ENCODE measurements around the gene CDCA8. TPM values are rescaled to one million over a fixed set of nuclear protein-coding genes. Genes with fewer than 3 reads are reported as not detected.
A peak's percentile ranks its signal among the peaks of the same experiment; 100 is the strongest.

CDCA8 gene
- total and polyA plus RNA-seq, 2 of the 8 experiments (the other 6 are each of a cell fraction or from before 2014, with no cell fraction given), result 43.9 to 46.2 TPM

DNA sequence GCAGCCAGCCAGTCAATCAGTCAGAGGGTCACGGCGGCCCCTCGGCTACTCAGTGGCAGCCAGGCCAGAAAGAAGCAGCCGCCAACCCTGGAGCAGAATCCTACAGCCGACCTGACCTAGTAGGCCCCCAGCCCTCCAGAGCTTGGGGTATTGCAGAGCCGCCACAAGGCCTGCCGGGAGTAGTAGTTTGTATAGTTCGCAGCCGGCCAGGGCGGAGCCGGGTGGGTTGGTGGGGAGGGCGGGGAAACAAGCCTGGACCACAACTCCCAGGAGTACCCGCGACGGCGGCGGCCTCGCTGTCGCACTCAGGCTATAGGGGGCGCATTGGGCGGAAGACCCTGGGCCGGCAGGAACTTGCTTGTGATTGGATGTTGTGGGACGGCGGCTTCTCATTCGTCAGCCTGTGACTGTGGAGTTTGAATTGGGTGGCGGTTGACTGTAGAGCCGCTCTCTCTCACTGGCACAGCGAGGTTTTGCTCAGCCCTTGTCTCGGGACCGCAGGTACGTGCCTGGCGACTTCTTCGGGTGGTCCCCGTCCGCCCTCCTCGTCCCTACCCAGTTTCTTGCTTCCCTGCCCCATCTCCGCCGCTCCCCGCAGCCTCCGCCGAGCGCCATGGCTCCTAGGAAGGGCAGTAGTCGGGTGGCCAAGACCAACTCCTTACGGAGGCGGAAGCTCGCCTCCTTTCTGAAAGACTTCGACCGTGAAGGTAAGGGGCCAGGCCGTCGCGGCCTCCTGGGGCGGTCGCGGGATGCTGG, at the start of gene CDCA8 (continued):
- peak; percentile 67; the same call in 1 of the 2 replicates for TF ChIP-seq TBP (IDR thresholded peaks at IDR 0.05; ENCODE audit: low read depth, low read length)

Measured in H1 (cell line).